Stimulated activated CD8-positive, alpha-beta memory T cell treated with anti-CD3 and anti-CD28 coated beads, Interleukin-12 subunit alpha, Interleukin-12 subunit beta, amount 100 ng/mL, for 24 hours (primary cell): Measurements from ENCODE around the gene CSGALNACT2.

Experiments
- DNase-seq: peaks from one replicate; pipeline ENCODE4 v3.0.0-alpha.2; 2020; ENCODE audit errors: extremely low read depth

The CSGALNACT2 gene

DNA sequence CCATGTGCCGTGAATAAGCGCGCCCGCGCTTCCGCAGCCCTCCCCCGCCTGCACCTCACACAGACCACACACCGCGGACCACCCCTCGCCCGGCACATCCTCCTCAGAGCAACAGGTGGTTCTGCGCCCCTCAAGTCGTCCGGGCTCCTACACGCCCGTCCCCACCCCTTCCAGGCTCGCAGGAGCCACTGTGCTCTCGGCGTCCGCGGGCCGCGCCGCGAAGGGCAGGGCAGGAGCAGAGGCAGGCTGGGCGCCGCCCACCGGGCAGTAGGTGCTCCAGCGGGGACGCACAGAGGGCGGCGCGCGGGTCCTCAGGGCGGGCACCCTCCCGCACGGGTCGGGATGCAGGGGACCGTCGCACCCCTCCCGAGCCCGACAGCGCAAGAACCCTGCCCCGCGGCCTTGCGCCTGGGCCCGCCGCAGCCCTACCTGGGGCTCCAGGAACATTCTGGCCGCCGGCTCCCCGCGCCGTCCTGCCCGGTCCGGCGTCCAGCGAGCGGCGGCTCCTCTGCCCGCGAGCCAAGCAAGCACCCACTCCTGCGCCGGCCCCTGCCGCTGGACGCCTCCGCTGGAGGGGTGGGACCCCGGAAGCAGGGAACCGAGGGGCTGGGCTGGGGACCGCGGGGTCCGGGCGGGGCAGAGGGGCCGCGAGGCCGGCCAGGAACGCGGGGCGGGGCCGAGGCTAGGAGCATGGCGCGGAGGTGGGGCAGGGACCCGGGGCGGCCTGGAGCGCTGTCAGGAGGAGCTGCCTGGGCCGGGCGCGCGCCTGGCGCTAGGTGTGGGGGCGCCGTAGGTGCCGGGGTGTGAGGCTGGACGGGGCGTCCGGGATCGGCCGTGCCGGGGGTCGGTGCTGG, 91.2 kb downstream of the CSGALNACT2 start:
- DNase-seq: no peak

GRCh38 chr10:43230101-43230908, 92.1 kb downstream of the CSGALNACT2 start:
- no peak for DNase-seq

- no peak for DNase-seq
These were observed 92.8 kb downstream of the CSGALNACT2 start for GRCh38 chr10:43230909-43231522.

DNA sequence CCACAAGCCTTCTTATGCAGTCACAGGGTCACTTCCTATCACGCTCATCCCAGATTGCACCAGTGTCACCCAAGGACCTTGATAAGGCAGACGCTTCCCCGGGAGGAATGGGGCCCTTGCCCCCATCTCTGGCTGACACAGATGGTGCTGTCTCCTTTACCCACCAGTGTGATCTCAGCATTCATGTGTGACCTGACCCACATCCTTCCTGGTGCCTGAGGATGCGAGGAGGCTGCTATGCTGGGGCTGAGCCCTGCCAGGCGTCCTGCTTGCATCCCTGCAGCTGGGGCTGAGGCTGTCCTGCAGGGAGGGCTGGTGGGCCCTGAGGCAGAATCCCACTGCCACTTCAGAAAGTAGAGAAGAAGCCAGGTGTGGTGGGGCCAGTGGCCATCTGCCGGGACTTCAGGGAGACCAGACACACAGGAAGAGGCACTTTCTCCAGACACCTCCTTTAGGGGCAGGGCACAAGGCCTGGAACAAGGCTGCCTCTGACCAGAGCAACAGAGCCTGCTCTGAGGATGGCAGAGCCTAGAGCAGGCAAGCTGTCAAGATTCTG, 93.4 kb downstream of the CSGALNACT2 start:
- no peak for DNase-seq

- no peak for DNase-seq
These were observed 95.6 kb downstream of the CSGALNACT2 start for GRCh38 chr10:43233601-43234430.

DNA sequence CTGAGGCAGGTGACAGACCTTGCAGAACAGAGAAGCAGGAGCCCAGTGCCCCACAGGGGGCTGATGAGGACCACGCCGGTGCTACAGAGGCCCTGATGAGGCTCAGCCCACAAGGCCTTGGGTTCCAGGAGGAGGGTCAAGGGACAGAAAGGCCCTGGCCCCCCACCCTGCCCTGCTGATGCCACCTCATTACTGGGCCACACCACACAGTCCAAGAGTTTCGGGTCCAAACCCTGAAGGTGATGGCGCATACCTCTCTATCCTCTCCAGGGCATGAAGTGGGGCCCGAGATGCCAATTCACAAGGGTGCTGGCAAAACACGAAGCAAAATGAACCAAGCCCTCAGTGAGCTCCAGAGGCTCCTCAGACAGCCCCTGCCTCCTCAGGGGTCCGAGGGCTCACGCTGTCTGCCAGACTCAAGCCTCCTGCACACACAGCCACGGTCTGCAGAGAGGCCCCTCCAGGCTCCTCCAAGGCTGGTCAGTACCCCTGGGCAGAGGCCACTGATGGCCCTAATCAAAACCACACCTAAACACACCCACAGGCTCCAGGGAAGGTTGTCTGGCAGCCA, 96.3 kb downstream of the CSGALNACT2 start:
- DNase-seq: no peak
